Glomerular endothelial cell (primary cell): ENCODE measurements around the gene CHPF2. TPM values are rescaled to one million over a fixed set of nuclear protein-coding genes. Genes with fewer than 3 reads are reported as not detected.

Experiments used
- DNase-seq: peaks from one replicate; pipeline ENCODE4 v3.0.0-alpha.2; 2011; ENCODE audit warnings: low read depth, low spot score; ENCODE audit errors: extremely low read depth
- total RNA-seq: library from RNA; depleted of rRNA; stranded (reverse); fragments of >200 nt; gene quantifications from 2 replicates; pipeline ENCODE4 v1.2.3, GENCODE V29; 2015

CHPF2 gene
- total RNA-seq, 1 donor from 2014 or later = 140 TPM

- no peak for DNase-seq
These were observed 27.8 kb upstream of the CHPF2 start for GRCh38 chr7:151204383-151205032.

- no peak for DNase-seq
These were observed 26.6 kb upstream of the CHPF2 start for GRCh38 chr7:151205730-151206129.

- DNase-seq = no peak
These were observed 25.4 kb upstream of the CHPF2 start for GRCh38 chr7:151206914-151207313.

GRCh38 chr7:151207315-151207714 is 25.0 kb upstream of the CHPF2 start:
- no peak for DNase-seq

GRCh38 chr7:151207804-151208203 is 24.5 kb upstream of the CHPF2 start:
- no peak for DNase-seq

GRCh38 chr7:151208253-151208862 is 23.9 kb upstream of the CHPF2 start:
- DNase-seq = no peak

GRCh38 chr7:151209588-151209987 is 22.7 kb upstream of the CHPF2 start:
- DNase-seq = no peak

- no peak for DNase-seq
These were observed 22.0 kb upstream of the CHPF2 start, which contains the start of gene H2BK1 for GRCh38 chr7:151210087-151210854. TSS of gene H2BK1 (minus strand) at chr7:151210488. CDS start at chr7:151210318, 170 bp downstream.

- no peak for DNase-seq
These were observed 21.0 kb upstream of the CHPF2 start for GRCh38 chr7:151211155-151211772.

- DNase-seq = no peak
These were observed 19.7 kb upstream of the CHPF2 start for GRCh38 chr7:151212626-151213025.

GRCh38 chr7:151213826-151214225 is 18.5 kb upstream of the CHPF2 start:
- no peak for DNase-seq

- no peak for DNase-seq
These were observed 16.9 kb upstream of the CHPF2 start for GRCh38 chr7:151215396-151215795.

- DNase-seq = no peak
These were observed 14.1 kb upstream of the CHPF2 start for GRCh38 chr7:151218170-151218569.

GRCh38 chr7:151223728-151224127 is 8.6 kb upstream of the CHPF2 start:
- no peak for DNase-seq

- no peak for DNase-seq
These were observed 6.3 kb upstream of the CHPF2 start for GRCh38 chr7:151225948-151226510.

GRCh38 chr7:151226560-151226874 is 5.8 kb upstream of the CHPF2 start:
- DNase-seq = no peak

GRCh38 chr7:151226875-151227782 is 5.2 kb upstream of the CHPF2 start, which contains the start of gene ABCF2:
TSS of gene ABCF2 (minus strand) at chr7:151227205. CDS start at chr7:151226458, 747 bp downstream.
- DNase-seq = peak; percentile 77

- DNase-seq = no peak
These were observed 4.0 kb upstream of the CHPF2 start for GRCh38 chr7:151228024-151228866.

- no peak for DNase-seq
These were observed 3.0 kb upstream of the CHPF2 start for GRCh38 chr7:151229249-151229648.
